Effector CD8-positive, alpha-beta T cell (primary cell): ENCODE measurements around the gene LAMTOR1.

Source experiments
- DNase-seq: peaks from one replicate; lab custom pipeline; 2025; lab: John Stamatoyannopoulos, UW

The LAMTOR1 gene

DNA sequence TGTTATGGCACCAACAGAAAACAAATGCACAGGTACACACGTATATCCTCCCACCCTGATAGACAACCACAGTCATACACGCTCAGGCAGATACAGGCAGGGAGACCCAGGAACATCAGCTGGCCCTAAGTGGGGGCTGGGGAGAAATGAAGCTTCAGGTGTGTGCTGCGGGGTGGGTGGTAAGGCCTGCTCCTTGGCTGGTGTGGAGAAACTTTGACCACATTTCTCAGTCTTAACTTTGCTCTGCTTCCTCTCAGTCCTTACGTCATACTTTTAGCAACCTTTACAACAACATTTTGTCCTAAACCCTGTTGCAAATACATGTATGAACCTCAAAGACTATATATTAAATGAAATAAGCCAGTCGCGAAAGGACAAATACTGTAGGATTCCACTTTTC lies 16.1 kb upstream of the LAMTOR1 start:
- DNase-seq = no peak

DNA sequence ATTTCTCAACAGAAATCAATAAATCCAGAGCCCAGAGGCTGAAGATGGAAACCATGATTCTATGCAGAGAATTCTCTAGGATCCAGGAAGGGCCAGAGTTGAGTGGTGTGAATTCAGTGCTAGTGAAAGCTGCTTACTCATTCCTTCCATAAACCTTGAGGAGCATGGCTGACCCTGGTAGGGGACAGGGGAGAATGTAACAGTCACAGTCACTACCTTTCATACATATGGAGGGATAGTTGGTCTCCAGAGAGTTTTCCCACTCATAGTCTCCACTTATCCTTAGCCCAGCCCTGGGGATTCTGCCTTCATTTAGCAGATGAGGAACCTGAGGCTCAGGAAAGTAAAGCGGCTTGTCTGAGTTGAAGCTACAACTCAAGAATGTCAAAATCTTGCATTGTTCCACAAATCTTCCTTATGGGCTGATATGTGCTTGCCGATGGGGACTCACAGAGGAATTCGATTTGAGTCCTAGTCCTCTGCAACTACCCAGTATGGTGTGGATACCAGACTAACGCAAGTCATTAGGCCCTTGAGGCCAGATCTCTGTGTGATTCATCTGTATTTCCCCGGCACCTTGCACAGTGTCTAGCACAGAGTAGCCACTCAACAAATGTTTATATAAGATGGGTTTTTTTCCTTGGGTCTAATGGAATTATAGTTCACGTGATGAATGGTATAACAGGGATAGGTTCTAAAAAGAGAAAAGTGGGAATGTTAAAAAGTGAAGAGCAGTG lies 13.1 kb upstream of the LAMTOR1 start:
- no peak for DNase-seq

DNA sequence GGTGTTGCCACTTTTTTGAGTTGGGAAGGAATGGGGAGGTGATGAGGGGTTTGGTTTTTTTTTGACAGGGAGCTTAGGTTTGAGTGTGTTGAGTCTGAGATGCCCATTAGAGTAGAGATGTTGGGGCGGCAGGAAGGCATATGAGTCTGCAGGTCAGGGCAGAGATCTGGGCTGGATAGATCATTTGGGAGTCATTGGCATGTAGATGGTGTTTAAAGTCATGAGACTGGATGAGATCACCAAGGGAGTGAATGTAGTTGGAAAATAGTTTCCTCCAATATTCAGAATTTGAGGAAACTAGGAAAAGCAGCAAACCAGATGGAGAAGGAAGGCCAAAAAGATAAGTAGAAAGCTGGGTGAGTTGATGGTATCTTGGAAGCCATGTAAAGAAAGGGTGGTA lies 11.5 kb upstream of the LAMTOR1 start:
- DNase-seq = no peak

DNA sequence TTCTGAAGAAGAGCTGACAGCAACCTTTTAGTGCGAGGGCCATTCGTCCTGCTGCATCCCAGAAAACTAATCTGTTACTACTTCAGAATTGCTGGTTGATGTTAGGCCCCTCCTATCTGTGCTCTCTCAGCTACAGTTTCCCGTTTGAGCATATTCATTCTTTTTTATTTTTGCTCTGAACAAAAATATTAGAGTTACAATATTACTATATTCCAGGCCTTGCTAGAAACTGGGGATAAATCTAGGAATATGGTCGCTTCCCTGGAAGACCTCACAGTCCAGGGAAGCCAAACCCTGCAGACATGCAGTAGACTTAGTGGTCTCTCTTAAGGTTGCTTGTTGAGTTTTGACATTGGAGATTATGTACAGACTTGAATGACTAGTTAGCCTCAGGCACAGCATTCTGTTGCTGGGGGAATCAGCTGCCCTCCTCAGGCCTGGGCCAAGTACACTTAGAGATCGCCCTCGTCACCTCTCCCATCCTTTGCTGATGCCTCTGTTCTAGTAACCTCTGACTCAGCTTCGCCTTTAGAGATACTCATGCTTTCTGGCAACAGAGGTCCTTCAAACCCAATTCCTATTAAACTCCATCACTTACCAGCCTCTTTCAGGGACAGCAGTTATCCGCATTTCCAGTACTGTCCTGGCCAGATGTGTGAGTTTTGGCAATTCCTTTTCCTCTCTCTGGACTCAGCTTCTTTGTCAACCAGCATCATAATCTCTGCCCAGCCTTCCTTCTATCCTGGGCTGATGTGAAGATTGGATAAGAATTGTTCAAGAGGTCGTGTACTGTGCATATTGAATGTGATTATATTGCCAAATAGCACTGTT lies 10.1 kb upstream of the LAMTOR1 start:
- no peak for DNase-seq

DNA sequence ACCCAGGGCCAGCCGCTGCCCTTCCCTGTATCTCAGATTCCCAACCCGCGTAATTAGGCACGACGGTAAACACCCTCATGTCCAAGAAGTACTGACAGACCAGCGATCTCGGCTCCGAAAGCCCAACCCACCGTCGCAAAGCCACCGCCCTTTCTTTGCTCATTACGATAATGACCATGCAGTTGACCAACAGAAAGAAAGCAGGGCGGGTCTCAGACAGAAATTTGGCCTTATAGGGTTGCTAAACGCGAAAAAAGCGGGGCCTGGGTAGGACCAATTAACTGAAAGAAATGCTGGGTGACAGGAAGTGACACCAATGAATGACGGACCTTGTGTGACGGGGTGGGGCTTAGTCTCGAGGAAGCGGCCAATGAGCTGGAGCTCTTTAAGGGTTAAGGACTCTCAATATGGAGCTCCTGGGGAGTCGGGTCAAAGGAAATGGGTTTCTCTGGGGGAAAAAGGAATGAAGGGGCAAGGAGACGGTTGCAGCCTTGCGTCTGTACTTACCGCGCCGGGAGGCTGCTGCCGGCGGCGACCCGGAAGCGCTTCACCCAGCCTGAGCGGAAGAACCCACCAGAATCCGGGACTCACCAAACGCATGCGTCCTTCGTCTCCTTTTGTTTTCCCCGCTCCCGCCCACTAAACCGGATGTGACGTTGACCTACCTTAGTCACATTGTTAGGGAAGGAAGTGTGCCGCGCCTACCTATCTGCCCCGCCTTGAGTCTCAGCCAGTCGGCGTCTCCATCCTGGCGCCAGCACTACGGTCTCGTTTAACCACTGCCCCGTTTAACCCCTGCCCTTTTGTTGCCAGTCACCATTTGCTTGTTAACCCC lies 9.3 kb upstream of the LAMTOR1 start, which contains the start of gene ANAPC15:
Gene ANAPC15 (minus strand): TSS at position 553 of the 835 bp plus-strand sequence. CDS start 1,419 bp downstream, outside the sequence.
- DNase-seq = peak; percentile 95

DNA sequence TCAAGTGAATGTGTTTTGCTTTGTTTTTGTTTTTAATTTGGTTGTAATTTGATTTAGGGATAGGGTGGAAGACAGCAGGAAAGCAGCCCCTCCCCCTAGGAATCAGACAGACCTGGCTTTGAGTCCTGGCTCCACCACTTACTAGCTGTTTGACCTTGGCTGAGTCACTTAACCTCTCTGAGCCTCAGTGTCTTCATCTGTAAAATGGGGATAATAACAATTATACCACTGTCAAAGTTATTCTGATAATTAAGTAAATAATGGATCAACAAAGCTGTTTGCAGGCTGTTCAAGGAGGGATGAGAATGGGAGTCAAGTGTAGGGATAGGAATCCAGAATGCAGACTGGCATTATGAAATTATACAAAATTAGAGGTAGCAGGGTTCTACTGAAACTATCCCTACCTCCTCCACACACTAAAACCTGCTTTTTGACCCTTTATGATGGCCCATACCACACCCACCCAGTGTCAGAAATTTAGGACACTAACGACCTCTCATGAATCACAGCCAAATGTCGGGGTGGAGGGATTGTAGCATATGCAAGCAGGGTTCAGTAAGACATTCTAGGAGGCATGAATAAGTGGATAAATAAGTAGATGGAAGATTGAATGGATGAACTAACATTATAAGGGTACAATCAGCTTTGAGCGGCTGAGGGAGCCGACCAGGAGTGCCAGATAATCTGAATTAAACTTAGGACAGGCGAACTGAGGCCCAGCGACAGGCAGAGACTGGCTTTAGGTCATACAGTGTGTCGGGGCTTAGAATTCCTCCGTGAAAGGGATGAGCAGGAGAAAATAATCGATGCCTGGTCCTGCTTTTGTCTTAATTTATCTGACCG lies 8.4 kb upstream of the LAMTOR1 start:
- DNase-seq = no peak

DNA sequence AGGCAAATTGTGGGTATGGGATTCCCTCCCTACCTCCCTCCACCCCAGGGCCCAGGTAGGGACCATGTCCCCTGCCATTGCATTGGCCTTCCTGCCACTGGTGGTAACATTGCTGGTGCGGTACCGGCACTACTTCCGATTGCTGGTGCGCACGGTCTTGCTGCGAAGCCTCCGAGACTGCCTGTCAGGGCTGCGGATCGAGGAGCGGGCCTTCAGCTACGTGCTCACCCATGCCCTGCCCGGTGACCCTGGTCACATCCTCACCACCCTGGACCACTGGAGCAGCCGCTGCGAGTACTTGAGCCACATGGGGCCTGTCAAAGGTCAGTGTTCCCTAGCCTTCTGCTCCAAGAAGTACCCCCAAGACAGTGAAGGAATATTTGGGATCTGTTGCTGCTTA lies 2.8 kb upstream of the LAMTOR1 start, which contains the start of gene TOMT:
Gene TOMT (plus strand): TSS at position 37 of the 400 bp plus-strand sequence. CDS start 28 bp downstream, at position 65.
- no peak for DNase-seq

DNA sequence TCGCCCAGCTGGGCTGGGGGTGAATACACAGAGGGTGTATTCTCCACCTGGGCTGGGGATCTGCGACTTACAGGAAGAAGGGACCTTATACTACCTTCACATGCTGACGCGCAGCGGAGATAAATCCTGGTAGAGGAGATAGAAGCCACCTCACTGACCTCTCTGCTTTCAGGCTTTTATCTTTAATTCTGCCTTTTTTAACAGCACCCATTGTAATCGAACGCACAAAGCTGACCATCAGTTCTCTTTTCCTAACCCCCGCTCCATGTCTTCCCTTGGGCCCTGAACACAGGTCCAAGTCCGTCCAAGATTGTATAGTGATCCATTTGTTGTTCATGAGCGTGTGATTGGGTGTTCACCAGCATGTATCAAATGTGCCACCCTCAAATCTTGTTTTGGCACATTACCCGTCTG lies 664 bp upstream of the LAMTOR1 start:
- DNase-seq = no peak

DNA sequence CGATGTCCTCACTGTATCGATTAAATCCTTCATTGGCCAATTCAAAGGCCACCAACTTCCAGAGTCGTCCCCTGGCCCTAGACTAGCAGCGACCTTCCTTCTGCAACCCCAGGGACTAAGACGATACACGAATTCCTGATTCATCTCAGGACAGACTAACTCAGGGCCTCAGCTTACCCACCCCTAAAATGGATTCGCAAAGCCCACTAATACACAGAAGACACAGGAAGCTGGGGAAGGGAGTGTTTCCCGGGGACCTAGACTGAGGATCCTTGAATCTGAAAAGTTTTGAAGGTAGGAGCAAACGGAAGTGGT lies 509 bp downstream of the LAMTOR1 start:
- no peak for DNase-seq

DNA sequence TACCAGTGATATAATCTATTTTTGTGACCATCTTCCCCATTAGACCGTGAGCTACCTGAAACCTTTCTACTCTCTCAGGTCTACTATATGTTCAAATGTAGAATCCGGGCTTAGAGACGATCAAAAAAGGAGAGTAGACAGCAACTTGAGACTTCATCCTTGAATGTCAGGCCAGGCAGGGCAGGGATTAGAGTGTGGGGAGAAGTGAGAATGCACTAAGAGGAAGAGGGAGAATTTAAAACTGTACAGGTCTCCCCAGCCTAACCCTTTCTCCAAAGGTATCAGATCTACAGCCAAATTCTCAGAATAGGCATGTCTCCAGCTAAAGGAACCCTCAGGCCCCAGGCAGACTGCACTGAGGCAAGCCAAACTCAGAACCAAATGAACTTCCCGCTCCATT lies 935 bp downstream of the LAMTOR1 start:
- no peak for DNase-seq

DNA sequence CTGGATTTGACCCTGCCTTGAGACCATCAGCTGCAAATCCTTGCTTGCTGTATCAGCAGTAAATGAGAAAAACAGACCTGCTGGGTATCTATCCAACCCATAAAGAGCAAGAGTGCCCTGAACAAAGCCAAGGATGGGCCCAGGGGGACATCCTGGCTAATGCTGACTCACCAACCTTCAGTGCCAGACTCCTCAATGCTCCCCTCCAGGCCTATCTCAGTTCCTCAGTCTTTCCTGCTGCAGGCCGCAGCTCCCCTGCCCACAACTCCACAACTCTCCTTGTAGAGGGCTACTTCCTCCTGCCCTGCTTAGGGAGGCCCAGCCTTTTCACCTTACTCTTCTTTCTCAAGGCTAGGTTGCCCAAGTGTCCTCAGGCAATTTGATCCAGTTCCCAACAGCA lies 2.6 kb downstream of the LAMTOR1 start:
- DNase-seq = no peak

DNA sequence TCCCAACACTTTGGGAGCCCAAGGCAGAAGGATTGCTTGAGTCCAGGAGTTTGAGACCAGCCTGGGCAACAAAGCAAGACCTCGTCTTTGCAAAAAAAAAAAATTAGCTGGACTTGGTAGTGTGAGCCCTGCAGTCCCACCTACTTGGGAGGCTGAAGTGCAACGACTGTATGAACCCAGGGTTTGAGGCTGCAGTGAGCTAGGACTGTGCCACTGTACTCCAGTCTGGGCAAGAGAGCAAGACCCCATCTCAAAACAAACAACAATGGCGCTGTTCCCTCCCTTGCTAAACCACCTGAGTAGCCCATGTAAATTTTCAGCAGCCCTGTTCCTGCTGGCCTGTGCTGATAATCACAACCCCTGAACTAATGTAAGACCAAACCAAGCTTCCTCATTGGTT lies 3.1 kb downstream of the LAMTOR1 start:
- DNase-seq = no peak

DNA sequence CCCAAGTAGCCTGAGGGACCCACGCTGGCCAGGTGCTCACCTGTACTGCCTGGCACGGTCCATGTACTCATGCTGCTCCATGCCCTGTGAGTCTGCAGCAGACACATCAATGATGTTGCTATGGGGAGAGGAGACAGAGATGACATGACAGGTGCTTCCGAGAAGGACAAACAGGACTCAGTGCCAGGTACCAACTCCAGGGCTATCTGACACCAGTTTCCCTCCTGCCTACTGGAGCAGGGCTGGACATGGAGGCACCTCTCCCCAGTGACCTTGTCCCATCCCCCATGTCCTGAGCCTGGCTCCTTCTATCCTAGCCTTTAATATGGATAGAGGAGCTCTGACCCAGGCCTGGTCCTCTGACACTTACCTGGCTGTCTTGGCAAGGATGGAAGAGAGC lies 4.4 kb downstream of the LAMTOR1 start:
- no peak for DNase-seq

DNA sequence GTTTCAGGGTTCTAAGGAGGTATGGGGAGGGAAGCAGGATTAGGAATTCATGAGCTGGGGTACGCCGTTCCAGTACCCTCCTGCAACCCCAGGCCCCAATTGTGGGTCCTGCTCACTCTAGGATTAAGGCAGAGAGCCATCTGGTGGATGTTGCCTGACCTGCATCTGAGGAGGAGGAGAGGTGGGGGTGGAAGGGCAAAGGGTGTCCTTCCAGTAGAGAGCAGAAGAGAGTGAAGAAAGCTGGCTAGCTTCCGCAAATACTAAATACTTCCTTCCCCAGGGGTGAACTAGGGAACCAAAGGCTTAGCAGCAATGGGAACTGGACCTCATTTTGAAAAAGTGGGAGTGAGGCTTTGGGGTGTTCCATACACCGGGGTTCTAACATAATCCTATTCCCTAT lies 11.8 kb downstream of the LAMTOR1 start:
- peak; percentile 60 for DNase-seq

DNA sequence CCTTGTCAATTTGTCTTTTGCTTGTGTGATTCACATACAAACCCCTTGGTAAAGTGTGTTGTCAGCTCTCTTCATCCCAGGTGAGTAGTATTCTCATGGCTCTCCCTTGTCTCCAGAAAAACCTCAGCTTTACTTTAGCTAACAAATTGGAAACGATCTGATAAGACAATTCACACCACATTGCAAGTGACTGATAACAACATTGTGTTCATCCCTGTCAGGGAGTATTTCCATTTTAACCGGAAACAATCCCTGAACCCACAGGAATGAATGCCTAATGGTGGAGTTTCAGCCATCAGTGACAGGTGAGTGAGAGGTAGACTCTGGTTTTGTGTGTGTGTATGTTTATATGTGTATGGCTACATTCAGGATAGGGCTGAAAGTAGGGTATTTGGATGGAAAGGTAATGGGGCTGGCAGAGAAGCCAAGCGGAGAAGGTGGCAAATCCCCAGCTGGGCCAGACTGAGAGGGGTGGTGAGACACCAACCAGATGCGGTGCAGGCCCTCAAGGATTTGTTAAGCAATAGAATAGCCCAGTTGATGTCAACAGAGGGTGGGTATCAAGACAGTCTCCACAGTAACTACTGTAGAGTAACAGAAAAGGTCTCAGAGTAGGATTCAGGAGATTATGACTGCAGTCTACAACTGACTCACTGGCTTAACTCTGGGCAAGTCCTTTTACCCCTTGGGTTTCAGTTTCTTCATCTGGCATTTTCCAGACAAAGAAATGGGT lies 14.9 kb downstream of the LAMTOR1 start:
- no peak for DNase-seq

DNA sequence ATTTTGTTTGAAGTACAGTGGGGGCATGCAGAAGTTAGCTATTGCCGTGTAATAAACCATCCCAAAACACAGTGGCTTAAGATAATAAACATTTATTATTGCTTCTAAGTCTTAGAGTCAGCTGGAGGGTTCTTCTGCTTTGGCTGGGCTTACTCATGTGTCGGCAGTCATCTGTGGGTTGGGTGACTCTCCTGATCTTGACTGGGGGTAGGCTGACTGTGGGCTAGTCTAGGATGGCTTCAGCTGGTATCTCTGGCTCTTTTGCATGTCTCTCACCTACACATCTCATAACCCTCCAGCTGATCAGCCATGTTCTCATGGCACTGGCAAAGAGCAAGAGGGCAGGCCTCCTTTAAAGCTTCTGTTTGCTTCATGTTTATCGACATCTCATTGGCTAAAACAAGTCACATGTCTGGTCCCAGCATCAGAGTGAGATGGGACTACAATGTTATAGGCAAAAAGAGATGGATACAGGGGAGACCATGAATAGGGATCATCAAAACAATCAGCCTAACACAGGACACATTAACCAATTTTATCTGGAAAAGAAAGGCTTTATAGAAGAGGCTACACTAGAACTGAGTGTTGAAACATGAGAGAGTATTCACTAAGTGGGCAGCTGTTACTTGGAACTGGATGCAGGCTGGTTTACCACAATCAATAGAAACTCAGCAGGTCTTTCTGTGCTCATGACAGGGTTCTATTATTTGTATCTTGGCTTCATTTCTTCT lies 17.3 kb downstream of the LAMTOR1 start:
- DNase-seq = no peak

DNA sequence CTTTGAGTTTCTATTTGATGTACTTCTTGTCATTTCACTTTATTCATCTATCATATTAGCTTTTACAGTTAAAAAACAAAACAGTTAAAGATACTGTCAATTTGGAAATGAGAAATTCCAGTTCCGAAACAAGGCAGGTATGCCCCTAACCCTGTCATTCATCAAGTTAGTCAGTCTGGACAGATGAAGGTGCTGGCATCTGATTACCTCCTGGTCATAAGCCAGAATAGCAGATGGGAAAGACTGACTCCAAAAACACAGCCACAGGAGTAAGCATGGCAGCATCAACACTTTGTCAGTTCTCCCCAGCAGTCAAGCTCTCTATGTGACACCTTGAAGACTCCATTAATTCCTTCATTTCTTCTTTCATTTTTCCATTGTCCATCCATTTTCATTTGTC lies 18.1 kb downstream of the LAMTOR1 start:
- no peak for DNase-seq

DNA sequence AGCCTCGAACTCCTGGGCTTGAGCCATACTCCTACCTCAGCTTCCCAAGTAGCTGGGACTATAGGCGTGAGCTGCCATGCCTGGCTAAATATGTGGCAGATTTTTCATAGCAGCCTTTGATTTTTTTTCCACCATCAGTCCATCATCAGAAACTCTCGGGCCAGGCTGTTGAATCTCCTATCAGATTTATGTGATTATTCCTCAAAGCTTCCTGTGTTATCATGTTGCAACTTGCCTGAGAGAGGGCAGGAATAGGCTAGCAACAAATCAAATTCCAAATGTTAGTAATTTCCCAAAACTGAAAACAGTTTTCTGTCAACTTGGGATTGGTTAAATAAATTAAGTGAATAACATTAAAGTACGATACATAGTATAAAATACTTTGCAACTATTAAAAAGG lies 19.0 kb downstream of the LAMTOR1 start:
- DNase-seq = no peak

DNA sequence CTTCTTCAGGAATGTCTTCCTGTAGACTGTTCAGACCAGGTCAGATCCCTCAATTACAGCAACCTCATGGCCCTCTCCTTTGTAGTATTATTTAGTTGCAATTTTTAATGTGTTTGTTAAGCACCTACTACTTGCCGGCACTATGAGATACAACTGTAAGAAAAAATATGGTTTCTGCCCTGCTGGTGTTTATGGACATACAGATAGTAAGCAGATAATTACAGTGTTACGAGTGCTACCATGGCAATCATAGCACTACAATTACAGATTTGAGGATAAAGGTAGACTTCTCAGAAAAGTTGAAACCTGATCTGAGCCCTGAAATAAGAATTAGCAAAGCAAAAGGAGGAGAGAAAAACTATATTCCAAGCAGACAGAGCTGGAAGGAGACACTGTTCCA lies 19.7 kb downstream of the LAMTOR1 start:
- no peak for DNase-seq

DNA sequence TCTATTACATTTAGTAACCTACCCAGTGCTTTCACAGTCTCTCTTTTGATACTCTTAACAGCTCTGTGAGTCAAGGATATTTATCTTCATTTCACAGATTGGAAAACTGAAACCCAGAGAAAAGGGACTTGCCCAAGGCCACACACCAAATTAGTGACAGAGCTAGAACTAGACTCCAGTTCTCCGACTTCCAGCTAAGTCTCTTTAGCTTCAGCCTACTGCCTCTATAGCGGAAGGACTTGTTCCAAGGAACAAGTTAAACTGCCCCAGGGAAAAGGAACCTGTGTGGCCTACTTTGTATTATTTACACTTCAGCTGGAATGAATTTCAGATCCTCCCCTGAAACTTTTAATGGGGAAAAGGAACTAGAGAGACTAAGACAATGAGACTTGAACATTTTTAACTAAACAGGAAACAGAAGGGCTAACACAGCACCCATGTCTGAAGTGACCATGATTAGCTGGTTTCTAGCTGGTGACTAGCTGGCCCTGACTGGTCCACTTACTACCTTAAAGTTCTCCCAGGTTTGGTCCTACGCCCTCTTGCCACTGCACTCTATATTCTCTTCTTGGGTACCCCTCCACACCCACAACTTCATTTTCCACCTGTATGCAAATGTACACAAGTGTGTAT lies 21.2 kb downstream of the LAMTOR1 start:
- no peak for DNase-seq
